Right ventricle myocardium superior (tissue), 1 donor: Measurements from ENCODE around the gene TP73. TPM values are rescaled to one million over a fixed set of nuclear protein-coding genes. Genes with fewer than 3 reads are reported as not detected.
A peak's percentile ranks its signal among the peaks of the same experiment; 100 is the strongest.

ENCODE experiments used
- ATAC-seq: fragments of 200-7000 bp; cut with Tn5 transposase; one replicate; pipeline ENCODE4 v1.9.1; 2020; ENCODE audit warnings: mild to moderate bottlenecking; ENCODE audit not compliant: poor library complexity
- DNase-seq: peaks from one replicate; pipeline ENCODE4 v3.0.0-alpha.2; 2020
- intact Hi-C: fragments of 100-400 bp; cut with DNase I; formaldehyde crosslinking; loops from one replicate; pipeline ENCODE4 v1.11.2; 2022
- total RNA-seq: library from RNA; stranded (reverse); fragmentation: NEBNext Ultra II Directional; extraction: Animal tissue kit (Norgen Biotek cat#: 25700); gene quantifications from one replicate; pipeline ENCODE4 v1.2.1, GENCODE V29; 2021
- donor health status: DM: no; HTN: yes; CAD: no; lungs with severe emphysema.

The TP73 gene
- total RNA-seq, 1 donor from 2014 or later, result not detected

DNA sequence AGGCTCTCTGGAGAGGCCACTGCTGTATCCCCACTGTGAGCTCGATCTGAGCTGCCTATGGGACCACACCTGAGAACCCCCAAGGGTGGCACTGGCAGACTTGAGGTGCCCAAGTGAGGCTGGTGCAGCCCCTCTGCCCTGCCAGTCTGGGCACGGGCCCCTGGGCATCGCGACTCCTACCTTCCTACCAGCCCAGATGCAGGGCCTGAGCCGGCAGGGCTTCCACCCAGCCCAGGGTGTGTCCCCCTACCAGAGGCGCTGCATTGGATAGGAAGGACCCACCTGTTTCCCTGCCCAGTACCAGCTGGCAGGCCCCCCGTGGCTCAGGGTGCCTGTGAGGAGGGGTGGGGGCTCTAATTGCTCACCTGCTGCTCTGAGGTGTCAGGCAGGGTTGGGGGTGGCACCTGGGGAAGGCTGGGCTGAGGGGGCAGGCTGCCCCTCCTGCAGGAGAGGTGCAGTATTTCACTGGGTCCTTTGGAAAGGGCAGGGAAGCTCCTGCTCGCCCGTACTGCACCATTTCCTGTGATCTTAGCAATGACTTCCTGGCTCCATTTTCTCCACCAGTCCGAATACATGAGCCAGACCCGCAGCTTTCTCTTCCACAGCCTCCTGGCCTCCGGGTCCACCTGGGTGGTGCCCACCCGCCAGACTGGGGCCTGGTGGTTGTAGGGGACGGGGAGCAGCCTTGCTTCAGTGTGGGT, 11.8 kb downstream of the TP73 start:
- intact Hi-C loops, result no loop called here
- ATAC-seq (no peak), DNase-seq (peak; percentile 18)

DNA sequence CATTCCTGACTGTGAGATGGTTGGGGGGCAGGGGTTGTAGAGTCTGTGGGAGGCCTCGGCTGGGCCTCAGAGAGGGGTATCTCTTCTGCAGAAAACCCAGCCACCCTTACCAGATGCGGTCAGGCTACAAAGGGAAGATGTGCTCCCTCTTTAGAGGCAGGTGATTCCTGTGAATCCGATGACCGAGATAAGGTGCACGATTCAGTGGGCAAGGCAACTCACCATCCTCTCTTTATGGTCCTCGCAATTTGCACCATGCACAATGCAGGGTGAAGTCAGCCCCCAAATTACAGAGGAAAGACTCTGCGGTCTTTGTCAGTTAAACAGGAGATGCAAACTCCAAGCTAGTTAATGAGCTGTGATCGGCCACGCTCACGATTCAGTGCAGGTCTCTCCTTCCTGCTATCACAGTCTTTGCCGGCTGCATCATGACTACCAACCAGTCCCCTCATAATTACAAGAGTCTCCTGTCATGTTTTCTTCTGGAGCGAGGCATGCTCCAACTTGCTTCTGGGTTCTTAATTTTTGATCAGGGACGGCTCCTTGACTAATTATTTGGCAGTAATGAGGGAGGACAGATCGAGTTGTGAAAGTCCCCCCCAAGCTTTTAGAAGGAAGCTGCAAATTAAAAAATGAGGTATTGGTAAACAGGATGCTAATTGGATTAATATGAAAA, 12.5 kb downstream of the TP73 start:
- intact Hi-C loops, result no loop called here
- ATAC-seq, result no peak
- no peak for DNase-seq

DNA sequence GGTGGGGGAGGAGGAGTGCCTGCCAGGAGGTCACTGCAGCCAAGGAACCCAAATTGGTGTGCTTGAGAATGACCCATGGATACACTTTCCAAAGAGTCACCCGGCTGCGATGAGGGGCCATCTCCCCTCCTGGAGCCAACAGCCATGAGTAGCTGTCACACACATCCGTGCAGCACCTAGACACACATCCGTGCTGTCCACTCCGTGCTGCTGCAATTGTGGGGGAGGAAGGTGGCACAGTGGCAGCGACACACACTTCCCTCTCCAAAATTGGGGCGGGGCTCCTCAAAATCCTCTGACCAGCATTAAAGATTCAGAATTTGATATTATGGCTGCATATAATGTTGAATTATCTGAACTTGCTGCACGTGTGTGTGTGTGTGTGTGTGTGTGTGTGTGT, 15.8 kb downstream of the TP73 start:
- ATAC-seq, result no peak
- peak; percentile 35 for DNase-seq
- intact Hi-C loops, result no loop called here

DNA sequence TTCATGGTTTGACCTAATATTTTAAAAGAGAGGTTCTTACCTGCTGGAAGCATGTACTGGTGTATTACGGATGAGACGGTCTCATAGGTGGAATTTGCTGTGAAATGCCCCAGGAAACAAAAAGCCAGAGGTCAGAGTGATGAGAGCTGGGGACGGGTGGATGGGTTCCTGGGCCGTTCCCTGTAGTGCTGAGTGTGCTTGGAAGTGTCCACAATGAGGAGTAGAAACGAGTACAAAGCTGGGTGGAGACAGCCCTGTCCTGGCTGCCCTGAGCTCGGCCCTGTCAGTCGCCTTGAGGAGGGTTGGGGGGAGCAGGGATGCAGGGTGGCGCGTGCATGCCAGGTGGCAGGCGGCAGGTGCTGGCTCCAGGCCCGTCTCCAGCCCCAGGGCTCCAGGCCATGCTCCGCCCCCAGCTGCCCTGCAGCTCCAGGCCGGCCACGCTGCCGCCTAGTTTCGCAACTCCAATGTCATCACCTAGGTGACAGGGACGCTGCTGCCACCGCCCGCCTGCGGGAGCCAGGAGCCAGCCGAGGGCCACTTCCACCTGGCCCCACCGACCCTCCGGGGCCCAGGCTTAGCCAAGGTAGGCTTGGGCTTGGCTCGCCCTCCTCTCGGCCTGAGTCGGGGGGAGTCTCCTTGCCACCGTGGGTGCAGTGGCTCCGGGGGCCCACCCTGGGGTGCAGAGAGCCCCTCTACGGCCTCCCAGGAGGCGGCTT, 16.4 kb downstream of the TP73 start:
- intact Hi-C loops, result no loop called here
- DNase-seq (peak; percentile 89), ATAC-seq (peak; percentile 98)

DNA sequence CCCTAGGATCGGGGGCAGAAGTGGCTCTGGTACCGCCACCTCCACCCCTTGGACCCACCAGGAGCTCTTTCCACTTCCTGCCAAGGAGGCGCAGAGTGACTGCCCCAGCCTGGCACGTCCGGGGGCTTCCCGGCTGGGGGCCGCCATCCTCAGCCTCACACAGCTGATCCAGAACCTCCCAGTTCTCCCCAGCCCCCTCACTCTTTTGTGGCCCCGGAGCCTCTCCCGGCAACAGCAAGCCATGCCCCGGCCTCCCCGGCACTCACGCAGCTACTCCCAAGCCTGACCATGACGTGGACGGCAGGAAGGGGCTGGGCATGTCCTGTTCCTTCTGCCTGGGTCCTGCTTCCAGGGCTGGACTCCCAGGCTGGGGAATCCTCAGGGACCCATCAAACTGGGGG, 17.1 kb downstream of the TP73 start:
- intact Hi-C loops, result no loop called here
- ATAC-seq (peak; percentile 9), DNase-seq (peak; percentile 38)

DNA sequence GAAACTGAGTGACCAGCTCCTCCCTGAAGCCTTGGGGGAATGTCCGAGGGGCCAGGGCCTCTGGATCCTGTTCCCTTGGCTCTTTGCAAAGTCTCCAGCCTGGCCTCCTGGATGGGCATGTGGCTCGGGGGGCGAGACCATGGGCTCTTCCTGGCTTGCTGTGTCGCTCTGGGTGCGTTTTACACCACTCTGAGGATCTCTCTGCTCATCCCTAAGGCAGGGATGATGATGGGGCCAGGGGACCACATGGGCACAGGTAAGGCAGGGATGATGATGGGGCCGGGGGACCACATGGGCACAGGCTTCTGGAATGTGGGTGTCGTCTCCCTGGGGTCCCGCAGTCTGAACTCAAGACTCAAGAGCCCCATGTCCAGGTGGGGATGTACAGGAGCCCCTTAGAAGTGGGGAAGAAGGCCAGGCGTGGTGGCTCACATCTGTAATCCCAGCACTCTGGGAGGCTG, 17.7 kb downstream of the TP73 start:
- ATAC-seq (no peak), DNase-seq (peak; percentile 26)
- intact Hi-C loops, result no loop called here

DNA sequence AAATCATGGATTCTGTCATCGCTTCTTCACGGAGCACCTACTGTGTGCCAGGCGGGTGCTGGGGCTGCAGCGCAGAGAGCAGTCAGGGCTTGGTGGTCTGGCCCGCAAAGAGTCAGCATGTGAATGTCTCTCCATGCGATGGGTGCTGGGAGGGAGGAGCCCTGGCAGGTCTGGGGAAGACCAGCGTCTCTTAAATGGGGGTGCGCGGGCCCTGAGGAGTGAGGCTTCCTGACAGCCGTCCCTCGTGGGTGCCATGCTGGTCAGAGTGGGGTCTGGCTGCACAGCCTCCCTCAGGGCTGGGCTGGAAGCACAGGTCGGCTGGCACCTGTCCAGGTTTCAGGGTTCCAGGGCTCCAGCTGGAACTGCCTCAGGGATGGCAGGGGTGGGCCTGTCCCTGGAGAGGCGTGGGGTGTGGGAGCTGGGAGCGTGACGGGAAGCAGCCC, 18.5 kb downstream of the TP73 start:
- peak; percentile 39 for DNase-seq
- ATAC-seq, result no peak
- intact Hi-C loops, result no loop called here

DNA sequence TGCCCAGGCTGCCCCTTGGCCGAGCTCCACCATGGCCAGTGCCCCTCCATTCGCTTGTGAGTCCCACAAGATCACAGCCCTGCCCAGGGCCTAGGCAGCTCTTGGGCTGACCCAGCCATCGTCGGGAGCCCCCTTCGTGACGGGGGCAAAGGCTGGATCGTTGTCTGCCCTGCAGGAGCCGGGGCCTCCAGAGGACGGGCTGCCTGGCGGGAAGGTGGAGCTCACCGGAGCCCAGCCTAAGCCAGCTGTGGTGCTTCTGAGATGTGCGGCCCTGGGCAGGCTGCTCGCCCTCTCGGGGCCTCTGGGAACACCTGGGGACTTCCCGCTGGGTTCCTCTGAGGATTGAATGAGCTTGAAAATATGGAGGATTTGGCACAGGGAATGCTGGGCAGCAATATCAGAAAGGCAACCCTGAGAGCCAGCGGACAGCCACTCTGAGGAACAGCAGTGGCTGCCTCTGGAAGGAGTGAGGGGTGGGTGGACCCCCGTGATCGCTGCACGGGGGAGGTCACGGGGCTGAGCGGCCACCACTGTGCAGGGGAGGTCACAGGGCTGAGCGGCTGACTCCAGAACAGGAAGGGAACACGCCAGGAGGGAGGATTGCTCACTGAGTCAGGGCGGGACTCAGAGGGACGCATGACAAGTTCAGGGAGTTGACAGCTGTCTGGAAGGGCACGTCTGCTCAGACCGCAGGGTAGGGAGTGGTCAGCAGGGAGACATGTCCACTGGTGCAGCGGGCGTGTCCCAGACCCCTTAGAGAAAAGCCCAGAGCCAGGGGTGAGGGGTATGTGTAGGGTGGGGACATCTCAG, 19.3 kb downstream of the TP73 start:
- DNase-seq (peak; percentile 12), ATAC-seq (no peak)
- intact Hi-C loops, result no loop called here

DNA sequence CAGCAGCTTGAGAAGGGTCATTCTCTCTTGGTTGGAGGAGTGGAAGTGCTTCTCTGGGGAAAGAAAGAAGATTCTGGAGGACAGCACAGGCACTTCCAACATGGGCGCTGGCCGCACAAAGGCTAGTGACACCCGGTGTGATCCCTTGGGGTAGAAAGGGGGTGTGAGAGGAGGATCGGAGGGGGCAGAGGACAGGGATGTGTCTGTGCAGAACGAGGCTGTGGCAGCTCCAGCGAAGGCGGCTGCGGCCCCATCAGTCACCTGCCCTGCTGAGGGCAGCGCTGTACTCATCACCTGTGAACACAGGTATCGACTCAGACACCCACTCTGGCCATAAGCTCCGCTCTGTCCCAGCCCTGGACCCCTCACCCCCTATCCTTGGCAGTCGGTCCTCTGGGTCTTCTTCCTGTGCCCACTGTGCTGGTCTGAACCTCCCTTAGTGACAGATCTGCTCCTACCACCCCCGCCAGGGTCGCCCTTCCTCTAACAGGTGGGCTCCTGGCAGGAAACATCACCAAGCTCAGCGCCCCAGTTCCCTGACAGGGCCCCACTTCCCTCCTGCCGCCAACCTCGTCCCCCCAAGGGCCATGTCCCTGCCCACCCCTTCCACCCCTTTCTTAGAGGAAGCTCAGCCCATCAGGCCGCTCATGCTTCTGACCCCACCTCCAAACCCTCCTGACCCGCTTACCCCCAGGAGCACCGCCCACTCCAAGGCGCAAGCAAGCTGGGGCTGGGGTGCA, 20.1 kb downstream of the TP73 start:
- DNase-seq (peak; percentile 26), ATAC-seq (no peak)

DNA sequence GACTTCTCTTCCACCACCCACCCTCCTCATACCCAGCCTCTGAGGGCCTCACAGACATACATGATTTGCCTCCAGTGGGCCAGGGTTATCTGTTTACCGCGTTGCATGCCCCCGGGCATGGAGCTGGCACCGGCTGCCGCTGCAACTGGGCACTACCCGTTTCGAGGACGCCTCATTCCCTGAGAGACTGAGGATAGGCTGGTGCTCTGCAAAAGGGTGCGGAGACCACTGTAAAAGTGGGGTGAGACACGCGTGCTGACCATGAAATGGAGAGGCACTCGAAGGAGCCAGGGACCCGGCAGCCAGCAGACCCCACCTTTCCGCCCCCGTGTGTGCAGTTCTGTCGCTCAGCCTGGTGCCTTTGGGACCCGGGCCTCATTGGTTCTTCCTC, 20.6 kb downstream of the TP73 start:
- peak; percentile 13 for DNase-seq
- intact Hi-C loops, result no loop called here
- ATAC-seq, result no peak

More for the DNA sequence above, 20.1 kb downstream of the TP73 start:
- intact Hi-C loops, result no loop called here

DNA sequence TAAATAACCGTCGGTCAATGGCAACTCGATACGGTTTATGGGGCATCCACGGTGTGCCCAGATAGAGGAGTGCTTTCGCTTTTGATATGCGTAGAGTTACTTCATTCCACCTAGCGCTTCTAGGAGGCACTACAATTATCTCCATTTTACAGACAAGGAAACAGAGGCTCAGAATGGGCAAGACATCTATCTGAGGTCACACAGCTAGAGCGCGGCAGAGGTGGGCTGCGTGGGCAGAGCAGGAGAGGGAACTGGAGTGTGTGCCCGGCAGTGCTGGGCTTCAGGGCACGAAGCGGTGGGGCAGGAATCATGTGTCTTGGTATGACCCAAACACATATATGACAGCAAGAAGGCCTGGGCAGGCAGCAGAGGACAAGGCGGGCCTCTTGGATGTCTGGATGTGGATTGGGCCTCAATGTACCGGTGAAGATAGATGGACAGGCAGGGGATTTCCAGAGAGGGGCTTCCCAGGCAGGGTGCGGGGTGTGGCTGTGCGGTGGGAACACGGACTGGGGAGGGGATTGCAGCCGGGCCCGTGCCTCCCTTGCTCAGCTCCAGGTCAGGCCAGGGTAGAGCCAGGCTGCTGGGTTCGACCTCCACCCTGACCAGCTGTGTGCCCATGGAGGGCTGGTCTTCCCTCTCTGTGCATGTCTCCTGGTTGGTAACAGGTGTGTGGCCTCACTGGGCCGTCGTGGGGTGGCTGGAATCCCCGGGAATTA, 21.2 kb downstream of the TP73 start:
- DNase-seq (peak; percentile 25), ATAC-seq (no peak)
- intact Hi-C loops, result no loop called here

DNA sequence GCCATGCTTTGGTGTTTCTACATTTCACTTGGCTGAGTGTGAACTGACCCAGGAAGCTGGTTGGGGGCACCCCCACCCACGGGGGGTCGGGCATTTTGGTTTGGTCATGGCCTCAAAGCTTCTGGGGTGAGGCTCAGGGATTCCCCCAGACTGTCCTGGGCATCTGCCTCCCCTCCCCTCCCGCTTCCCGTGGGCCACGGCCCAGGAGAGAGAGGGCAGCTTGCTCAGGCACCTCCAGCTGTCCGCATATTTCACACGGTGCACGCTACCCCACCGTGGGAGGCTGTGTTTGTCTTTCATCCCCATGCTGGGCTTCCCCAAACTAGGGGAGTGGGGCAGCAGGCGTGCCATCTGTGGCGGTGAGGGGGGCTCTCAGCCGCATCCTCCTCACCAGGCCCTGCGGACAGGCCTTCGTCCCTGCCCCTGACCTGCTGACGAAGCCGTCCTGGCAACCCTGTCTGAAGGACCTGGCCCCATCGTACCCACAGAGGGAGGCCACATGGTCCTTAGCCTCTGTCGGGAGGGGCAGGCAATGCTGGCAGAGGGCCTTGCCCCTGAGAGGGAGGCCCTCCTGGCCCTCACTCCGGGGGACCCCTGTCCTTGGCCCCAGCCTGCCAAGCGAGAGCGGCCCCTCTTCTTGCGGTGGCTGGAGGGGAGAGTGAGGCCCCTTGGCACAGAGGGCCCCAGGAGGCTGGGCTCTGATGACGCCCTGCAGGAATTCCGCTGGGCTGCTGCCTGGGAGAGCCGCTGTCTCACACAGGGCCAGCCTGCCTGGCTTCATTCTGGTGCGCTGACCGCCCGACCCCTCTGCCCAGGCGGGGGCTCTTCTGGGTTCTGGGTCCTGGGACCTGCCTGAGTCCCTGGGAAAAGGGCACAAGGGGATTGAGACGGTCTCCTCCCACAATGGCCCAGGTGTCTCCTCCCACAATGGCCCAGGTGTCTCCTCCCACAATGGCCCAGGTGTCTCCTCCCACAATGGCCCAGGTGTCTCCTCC, 22.1 kb downstream of the TP73 start:
- intact Hi-C loops, result no loop called here
- ATAC-seq (no peak), DNase-seq (peak; percentile 19)

DNA sequence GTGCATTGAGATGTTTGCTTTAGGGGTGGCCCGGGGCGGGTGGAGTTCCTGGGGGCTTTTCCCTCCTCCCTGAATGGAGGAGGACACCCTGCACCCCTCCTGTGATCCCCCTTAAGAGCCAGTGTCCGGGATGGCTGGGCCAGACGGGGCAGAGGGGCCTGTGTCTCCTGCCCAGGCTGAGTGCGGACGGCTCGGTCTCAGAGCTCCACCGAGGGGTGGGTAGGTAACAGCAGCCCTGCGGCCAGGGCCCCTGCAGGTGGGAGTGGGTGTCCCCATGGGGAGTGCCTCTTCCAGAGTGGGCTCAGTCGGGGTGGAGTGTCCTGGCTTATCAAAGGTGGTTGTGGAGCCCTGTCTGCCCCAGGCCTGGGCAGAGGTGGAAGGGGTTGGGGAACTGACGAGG, 23.1 kb downstream of the TP73 start:
- intact Hi-C loops, result no loop called here
- DNase-seq (peak; percentile 35), ATAC-seq (no peak)

DNA sequence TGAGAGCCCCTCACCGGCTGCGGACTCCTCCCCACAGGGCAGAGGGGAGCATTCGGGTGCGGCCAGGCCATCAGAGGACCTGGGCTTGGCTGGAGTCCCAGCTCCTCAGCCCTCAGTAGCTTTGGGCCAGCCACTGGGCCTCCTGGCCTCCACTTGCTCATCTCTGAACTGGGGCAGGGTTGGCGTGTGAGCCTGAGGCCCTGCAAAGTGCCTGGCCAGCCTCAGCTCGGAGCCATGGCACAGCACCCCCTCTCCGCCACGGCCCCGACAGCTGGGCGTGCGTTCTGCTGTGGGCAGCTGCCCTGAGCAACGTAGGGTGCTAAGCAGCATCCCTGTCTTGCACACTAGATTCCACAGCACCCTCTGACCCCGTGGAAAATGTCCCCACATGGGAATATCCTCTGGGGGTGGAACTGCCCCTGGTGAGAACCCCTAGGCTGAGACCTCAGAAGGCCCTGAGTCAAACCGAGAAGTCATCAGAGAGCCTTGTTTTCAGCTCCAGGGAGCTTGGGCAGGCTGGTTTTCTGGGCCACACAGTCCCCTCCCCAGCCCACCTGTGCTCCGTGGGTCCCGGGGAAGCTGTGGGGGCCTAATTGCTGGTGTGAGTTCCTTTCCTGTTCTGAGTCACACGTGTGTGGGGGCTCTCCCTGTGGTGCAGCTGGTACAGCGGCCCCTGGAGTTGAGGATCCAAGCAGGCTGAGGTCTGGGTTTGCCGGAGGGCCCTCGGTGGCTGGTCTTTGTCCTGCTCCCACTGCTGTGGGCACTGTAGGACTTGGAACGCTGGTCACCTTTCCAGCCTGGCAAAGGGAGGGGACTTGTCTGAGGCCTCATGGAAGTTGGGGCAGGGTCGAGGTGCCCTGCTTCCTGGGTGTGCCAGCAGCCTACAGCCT, 24.5 kb downstream of the TP73 start:
- DNase-seq (peak; percentile 32), ATAC-seq (no peak)
- intact Hi-C loops, result no loop called here

DNA sequence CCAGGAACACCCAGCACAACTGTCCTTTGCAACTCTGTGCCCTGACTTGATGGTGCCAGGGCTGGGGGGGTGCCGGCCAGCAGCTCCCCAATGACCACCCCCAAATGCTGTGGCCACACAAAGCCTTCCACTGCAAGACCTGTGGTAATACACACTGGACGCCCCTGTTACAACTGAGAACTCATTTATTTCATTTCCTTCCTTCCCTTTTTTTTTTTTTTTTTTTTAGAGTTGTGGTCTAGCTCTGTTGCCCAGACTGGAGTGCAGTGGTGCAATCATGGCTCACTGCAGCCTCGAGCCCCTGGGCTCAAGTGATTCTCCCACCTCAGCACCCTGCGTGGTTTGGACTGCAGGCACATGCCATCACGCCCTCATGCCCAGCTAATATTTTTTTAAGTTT, 25.2 kb downstream of the TP73 start:
- intact Hi-C loops, result no loop called here
- DNase-seq, result peak; percentile 48
- no peak for ATAC-seq
